Smooth muscle cell (in vitro differentiated cells): ENCODE measurements around the gene CALN1. TPM values are rescaled to one million over a fixed set of nuclear protein-coding genes. Genes with fewer than 3 reads are reported as not detected.

Experiments
- DNase-seq: peaks from one replicate; lab custom pipeline; 2025; ENCODE audit not compliant: unreplicated experiment; lab: John Stamatoyannopoulos, UW
- H2AFZ ChIP-seq: fragments of 200-600 bp; sonication (generic); 2 replicates; pipeline ENCODE4 v1.6.0; 2016; ENCODE audit warnings: antibody characterized with exemption, low read depth, mild to moderate bottlenecking
- H3F3A ChIP-seq: fragments of 200-600 bp; sonication (generic); 2 replicates; pipeline ENCODE4 v1.6.0; 2017; ENCODE audit warnings: antibody characterized with exemption, low read depth
- H3K27ac ChIP-seq: fragments of 200-600 bp; sonication (generic); 2 replicates; pipeline ENCODE4 v1.5.1; 2016; ENCODE audit warnings: low read depth, mild to moderate bottlenecking
- H3K27me3 ChIP-seq: fragments of 200-600 bp; sonication (generic); 2 replicates; pipeline ENCODE4 v1.6.1; 2016; ENCODE audit warnings: low read depth, mild to moderate bottlenecking
- H3K36me3 ChIP-seq: fragments of 200-600 bp; sonication (generic); 2 replicates; pipeline ENCODE4 v1.5.1; 2016; ENCODE audit warnings: low read depth
- H3K4me1 ChIP-seq: fragments of 200-600 bp; sonication (generic); 2 replicates; pipeline ENCODE4 v1.5.1; 2016; ENCODE audit warnings: low read depth
- H3K4me2 ChIP-seq: fragments of 200-600 bp; sonication (generic); 2 replicates; pipeline ENCODE4 v1.6.0; 2016; ENCODE audit warnings: mild to moderate bottlenecking
- H3K4me3 ChIP-seq: fragments of 200-600 bp; sonication (generic); 2 replicates; pipeline ENCODE4 v1.5.1; 2016; ENCODE audit warnings: mild to moderate bottlenecking
- H3K79me2 ChIP-seq: fragments of 200-600 bp; sonication (generic); 2 replicates; pipeline ENCODE4 v1.6.0; 2016; ENCODE audit warnings: low read depth, mild to moderate bottlenecking
- H3K9ac ChIP-seq: fragments of 200-600 bp; sonication (generic); 2 replicates; pipeline ENCODE4 v1.6.0; 2016; ENCODE audit warnings: low read depth
- H3K9me3 ChIP-seq: fragments of 200-600 bp; sonication (generic); replicated peaks from 2 replicates; pipeline ENCODE4 v1.5.1; 2016; ENCODE audit warnings: low read depth
- H4K20me1 ChIP-seq: fragments of 200-600 bp; sonication (generic); 2 replicates; pipeline ENCODE4 v1.6.0; 2016; ENCODE audit warnings: low read depth
- WGBS: methylation state at CpG from one replicate; pipeline ENCODE4 v1.1.7; 2016; ENCODE audit warnings: low lambda C conversion rate; 5-methylcytosine and 5-hydroxymethylcytosine counted together
- polyA plus RNA-seq: library from polyadenylated mRNA; unstranded; fragments of >200 nt; fragmentation: Nextera tagmentation; extraction: Ambion mirVana; gene quantifications from 2 replicates; pipeline ENCODE4 v1.2.1, GENCODE V29; 2016
- total RNA-seq: library from RNA; depleted of rRNA; stranded (reverse); fragments of >200 nt; gene quantifications from 2 replicates; pipeline ENCODE4 v1.2.3, GENCODE V29; 2014
- TF ChIP-seq, protein P1 (sequence below): fragments of 200-600 bp; sonication (generic); IDR thresholded peaks from 2 replicates; pipeline ENCODE4 v1.5.1; 2017; ENCODE audit warnings: borderline replicate concordance, mild to moderate bottlenecking, antibody characterized with exemption; ENCODE audit not compliant: insufficient read depth, poor library complexity, severe bottlenecking

Gene CALN1
- total and polyA plus RNA-seq, 2 experiments from 2014 or later: not detected

DNA sequence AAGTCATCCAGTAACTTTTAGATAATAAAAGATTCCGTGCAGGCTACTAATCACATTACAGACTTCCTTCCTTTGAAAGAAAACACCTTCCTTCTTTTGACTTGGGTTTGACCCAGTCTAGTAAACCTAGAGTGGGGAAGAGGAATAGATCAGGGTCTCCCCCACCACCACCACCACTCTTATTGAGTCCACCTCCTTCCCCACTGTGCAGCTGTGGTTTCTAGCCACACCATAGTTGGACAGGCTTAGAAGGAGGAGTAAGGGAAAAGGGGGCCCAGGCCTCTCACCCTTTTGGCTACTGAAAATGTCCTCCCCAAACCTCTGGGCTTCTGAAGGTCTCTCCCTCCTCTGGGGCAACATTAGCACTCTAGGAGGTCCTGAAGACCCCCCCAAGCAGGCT lies 372.7 kb downstream of the CALN1 start:
- no peaks in the 10 kb centered on the region for H3K4me1 ChIP-seq
- H3F3A ChIP-seq: no peaks in the 10 kb centered on the region
- H3K9ac ChIP-seq: no peak overlapping the region
- no peaks in the 10 kb centered on the region for H3K36me3 ChIP-seq
- TF ChIP-seq, protein P1, sequence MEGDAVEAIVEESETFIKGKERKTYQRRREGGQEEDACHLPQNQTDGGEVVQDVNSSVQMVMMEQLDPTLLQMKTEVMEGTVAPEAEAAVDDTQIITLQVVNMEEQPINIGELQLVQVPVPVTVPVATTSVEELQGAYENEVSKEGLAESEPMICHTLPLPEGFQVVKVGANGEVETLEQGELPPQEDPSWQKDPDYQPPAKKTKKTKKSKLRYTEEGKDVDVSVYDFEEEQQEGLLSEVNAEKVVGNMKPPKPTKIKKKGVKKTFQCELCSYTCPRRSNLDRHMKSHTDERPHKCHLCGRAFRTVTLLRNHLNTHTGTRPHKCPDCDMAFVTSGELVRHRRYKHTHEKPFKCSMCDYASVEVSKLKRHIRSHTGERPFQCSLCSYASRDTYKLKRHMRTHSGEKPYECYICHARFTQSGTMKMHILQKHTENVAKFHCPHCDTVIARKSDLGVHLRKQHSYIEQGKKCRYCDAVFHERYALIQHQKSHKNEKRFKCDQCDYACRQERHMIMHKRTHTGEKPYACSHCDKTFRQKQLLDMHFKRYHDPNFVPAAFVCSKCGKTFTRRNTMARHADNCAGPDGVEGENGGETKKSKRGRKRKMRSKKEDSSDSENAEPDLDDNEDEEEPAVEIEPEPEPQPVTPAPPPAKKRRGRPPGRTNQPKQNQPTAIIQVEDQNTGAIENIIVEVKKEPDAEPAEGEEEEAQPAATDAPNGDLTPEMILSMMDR: no peak
- 88% methylated on average over 1 of the region's 1 CpG for WGBS
- H3K27ac ChIP-seq: no peak overlapping the region
- H4K20me1 ChIP-seq: no peaks in the 10 kb centered on the region
- no peaks in the 10 kb centered on the region for H3K27me3 ChIP-seq
- no peak for DNase-seq
- no peak overlapping the region for H3K4me3 ChIP-seq
- H3K9me3 ChIP-seq: no peaks in the 10 kb centered on the region
- no peak overlapping the region for H3K4me2 ChIP-seq
- H3K79me2 ChIP-seq: no peaks in the 10 kb centered on the region
- no peak overlapping the region for H2AFZ ChIP-seq

DNA sequence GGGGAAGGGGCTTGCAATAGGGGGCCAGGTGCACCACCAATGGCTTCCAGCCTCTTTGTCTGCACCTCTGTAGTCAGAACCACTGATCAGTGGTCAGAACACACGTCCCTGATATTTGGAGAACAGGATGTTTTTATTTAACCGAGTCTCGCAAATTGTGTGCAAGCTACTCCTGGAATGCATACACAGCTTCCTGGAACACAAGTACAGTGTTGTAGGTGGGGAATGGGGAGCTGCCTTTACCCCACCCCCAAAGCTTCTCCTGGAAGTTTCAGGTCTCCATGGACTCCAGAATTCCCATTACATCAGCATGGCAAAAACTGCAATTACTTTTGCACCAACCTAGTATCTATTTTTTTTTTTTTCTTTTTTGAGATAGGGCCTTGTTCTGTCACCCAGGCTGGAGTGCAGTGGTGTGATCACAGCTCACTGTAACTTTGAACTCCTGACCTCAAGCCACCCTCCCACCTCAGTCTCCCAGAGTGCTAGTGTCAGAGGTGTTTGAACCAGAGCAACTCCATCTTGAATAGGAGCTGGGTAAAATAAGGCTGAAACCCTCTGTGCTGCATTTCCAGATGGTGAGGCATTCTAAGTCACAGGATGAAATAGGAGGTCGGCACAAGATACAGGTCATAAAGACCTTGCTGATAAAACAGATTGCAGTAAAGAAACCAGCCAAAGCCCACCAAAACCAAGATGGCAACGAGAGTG lies 374.0 kb downstream of the CALN1 start:
- H3K9me3 ChIP-seq: no peaks in the 10 kb centered on the region
- no peak overlapping the region for H3K27ac ChIP-seq
- H3K4me1 ChIP-seq: no peaks in the 10 kb centered on the region
- TF ChIP-seq, protein P1: no peak
- H3K27me3 ChIP-seq: no peaks in the 10 kb centered on the region
- 86% methylated on average over 5 of the region's 5 CpGs for WGBS
- H3K79me2 ChIP-seq: no peaks in the 10 kb centered on the region
- H3K9ac ChIP-seq: no peak overlapping the region
- no peaks in the 10 kb centered on the region for H3K36me3 ChIP-seq
- H4K20me1 ChIP-seq: no peaks in the 10 kb centered on the region
- no peak for DNase-seq
- H2AFZ ChIP-seq: no peak overlapping the region
- no peak overlapping the region for H3K4me2 ChIP-seq
- H3K4me3 ChIP-seq: no peak overlapping the region
- no peaks in the 10 kb centered on the region for H3F3A ChIP-seq

DNA sequence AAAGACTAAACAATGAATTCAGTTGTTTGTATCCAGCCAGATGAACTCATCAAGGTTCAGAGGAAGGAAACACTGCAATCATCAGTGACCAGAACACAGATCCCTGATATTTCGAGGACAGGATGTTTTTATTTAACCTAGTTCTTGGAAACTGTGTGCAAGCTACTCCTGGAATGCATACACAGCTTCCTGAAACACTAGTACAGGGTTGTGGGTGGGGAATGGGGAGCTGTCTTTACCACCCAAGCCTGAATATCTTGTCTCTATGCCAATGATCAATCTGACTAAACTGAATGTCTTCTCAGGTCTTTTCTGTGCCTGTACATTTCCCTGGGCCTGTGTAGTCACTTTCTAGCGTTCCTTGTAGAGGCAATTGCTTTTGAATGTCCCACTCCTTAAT lies 374.6 kb downstream of the CALN1 start:
- Histone ChIP-seq H3K4me1 (no peaks in the 10 kb centered on the region), H2AFZ (no peak overlapping the region), H3K79me2 (no peaks in the 10 kb centered on the region), H3K9ac (no peak overlapping the region), H3K9me3 (no peaks in the 10 kb centered on the region), H4K20me1 (no peaks in the 10 kb centered on the region), H3K27ac (no peak overlapping the region), H3K27me3 (no peaks in the 10 kb centered on the region), H3F3A (no peaks in the 10 kb centered on the region), H3K4me2 (no peak overlapping the region), H3K36me3 (no peaks in the 10 kb centered on the region), H3K4me3 (no peak overlapping the region)
- WGBS: 71% methylated on average over 2 of the region's 2 CpGs
- TF ChIP-seq, protein P1: no peak
- no peak for DNase-seq

DNA sequence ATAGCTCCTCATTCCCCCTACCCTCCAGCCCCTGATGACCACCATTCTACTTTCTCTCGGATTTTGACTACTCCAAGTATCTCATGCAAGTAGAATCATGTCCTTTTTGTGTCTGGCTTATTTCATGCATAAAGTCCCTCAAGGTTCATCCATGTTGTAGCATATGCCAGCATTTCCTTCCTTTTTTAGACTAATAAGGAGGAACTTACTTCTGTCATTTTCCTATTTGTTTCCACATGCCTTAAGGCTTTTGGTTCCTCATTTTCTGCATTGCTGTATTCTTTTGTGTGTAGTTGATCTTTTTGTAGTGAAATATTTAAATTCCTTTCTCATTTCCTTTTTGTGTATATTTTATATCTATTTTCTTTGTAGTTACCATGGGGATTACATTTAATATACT lies 376.9 kb downstream of the CALN1 start:
- no peak overlapping the region for H3K9ac ChIP-seq
- H4K20me1 ChIP-seq: no peaks in the 10 kb centered on the region
- TF ChIP-seq, protein P1: no peak
- no peaks in the 10 kb centered on the region for H3F3A ChIP-seq
- no peak overlapping the region for H3K4me3 ChIP-seq
- WGBS: 71% methylated on average over 1 of the region's 1 CpG
- H3K27ac ChIP-seq: no peak overlapping the region
- H3K4me1 ChIP-seq: no peaks in the 10 kb centered on the region
- H3K4me2 ChIP-seq: no peak overlapping the region
- H3K9me3 ChIP-seq: no peaks in the 10 kb centered on the region
- H3K36me3 ChIP-seq: no peaks in the 10 kb centered on the region
- no peak for DNase-seq
- no peaks in the 10 kb centered on the region for H3K27me3 ChIP-seq
- H3K79me2 ChIP-seq: no peaks in the 10 kb centered on the region
- H2AFZ ChIP-seq: no peak overlapping the region
